Breast epithelium (tissue), 3 donors: ENCODE data around the gene PRDM15.

Source experiments
- POLR2A ChIP-seq: fragments of 450-650 bp; IDR thresholded peaks from one replicate; pipeline ENCODE4 v1.6.1; 2016; ENCODE audit warnings: antibody characterized with exemption, mild to moderate bottlenecking, moderate library complexity
- POLR2AphosphoS5 ChIP-seq, 3 donors: sonication (generic); formaldehyde crosslinking; IDR thresholded peaks; one replicate each; pipeline ENCODE4 v1.6.1; 2017; ENCODE audit warnings: antibody characterized with exemption in 3 of 3
- TF ChIP-seq, protein P1 (sequence below), 3 donors: fragments of 450-650 bp; IDR thresholded peaks; one replicate each; pipeline ENCODE4 v1.5.1; 2016 to 2017; ENCODE audit warnings: antibody characterized with exemption in 3 of 3, mild to moderate bottlenecking in 3 of 3, moderate library complexity in 3 of 3

DNA sequence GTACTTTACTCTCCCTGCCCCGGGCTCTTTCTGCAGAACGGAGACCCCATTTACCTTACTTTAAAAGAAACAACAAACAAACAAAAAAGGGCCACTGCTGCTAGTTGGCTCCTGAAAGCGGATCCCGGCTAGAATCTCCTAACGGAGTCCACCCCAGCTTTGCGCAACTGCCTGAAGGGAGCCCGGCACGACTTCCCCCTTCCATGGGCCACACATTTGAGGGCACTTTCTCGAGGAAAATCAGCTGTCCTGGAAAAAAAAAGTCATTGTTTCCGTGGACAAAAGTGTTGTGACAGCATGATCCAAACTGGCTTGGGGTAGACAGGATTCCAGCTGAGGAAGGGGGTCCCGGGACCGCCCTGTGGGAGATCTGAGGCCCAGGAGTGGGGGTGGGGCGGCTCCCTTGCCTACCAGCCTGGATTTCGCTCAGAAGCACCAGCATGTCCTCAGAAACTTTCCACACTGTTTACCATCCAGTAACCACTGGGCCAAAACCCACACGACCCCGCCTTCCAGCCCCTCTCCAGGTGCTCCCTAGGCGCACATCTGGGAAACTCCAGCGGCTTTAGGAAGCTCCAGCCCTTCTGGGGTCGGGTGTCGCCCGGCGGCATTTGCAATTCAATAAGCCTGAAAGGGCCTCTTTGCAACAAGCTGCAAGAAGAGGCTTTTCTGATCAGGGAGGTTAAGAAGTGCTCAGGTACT is 117.1 kb downstream of the PRDM15 start:
- TF ChIP-seq POLR2A (no peak), POLR2AphosphoS5 (IDR thresholded peaks at IDR 0.05) (no peak)
- TF ChIP-seq, protein P1, sequence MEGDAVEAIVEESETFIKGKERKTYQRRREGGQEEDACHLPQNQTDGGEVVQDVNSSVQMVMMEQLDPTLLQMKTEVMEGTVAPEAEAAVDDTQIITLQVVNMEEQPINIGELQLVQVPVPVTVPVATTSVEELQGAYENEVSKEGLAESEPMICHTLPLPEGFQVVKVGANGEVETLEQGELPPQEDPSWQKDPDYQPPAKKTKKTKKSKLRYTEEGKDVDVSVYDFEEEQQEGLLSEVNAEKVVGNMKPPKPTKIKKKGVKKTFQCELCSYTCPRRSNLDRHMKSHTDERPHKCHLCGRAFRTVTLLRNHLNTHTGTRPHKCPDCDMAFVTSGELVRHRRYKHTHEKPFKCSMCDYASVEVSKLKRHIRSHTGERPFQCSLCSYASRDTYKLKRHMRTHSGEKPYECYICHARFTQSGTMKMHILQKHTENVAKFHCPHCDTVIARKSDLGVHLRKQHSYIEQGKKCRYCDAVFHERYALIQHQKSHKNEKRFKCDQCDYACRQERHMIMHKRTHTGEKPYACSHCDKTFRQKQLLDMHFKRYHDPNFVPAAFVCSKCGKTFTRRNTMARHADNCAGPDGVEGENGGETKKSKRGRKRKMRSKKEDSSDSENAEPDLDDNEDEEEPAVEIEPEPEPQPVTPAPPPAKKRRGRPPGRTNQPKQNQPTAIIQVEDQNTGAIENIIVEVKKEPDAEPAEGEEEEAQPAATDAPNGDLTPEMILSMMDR (IDR thresholded peaks at IDR 0.05) = no peak
